PC-3 (cell line): ENCODE results near the gene SNAPC1. TPM values are rescaled to one million over a fixed set of nuclear protein-coding genes. Genes with fewer than 3 reads are reported as not detected.
A peak's percentile ranks its signal among the peaks of the same experiment; 100 is the strongest.
"Not testable (repeated sequence)": the region's sequence is repeated elsewhere in the genome, so short reads cannot be mapped to it uniquely, and the experiment has no call there.

Experiments
- ATAC-seq: fragments of 200-7000 bp; cut with Tn5 transposase; 2 replicates; pipeline ENCODE4 v1.9.1; 2020; ENCODE audit warnings: mild to moderate bottlenecking, moderate library complexity
- BruUV-seq: library from RNA; stranded (reverse); fragments of 400-500 nt; replicated peaks from 2 replicates; lab custom pipeline; 2021; lab: Mats Ljungman, UMichigan
- CTCF ChIA-PET: fragments of 300-600 bp; sonication (Branson Sonifier 250); formaldehyde crosslinking; loops from one replicate; lab custom pipeline; 2022; ENCODE audit warnings: antibody characterized with exemption; lab: Charles Lee
- POLR2A ChIA-PET: fragments of 300-600 bp; sonication (Branson Sonifier 250); formaldehyde crosslinking; loops from one replicate; lab custom pipeline; 2022; ENCODE audit warnings: antibody characterized with exemption; ENCODE audit not compliant: unreplicated experiment; lab: Charles Lee
- DNase-seq: peaks from one replicate; pipeline ENCODE4 v3.0.0-alpha.2; 2015
- H2AFZ ChIP-seq: fragments of 300-600 bp; sonication (generic); 2 replicates; pipeline ENCODE4 v1.6.0; 2016; ENCODE audit warnings: antibody characterized with exemption, low read length
- H3F3A ChIP-seq: fragments of 300-600 bp; sonication (generic); one replicate; pipeline ENCODE4 v1.6.0; 2017; ENCODE audit warnings: antibody characterized with exemption, low read length, control low read depth, mild to moderate bottlenecking; ENCODE audit not compliant: unreplicated experiment
- H3K27ac ChIP-seq: fragments of 300-600 bp; sonication (generic); 2 replicates; pipeline ENCODE4 v1.5.1; 2016; ENCODE audit warnings: mild to moderate bottlenecking, low read length
- H3K27me3 ChIP-seq: fragments of 300-600 bp; sonication (generic); 2 replicates; pipeline ENCODE4 v1.6.1; 2016; ENCODE audit warnings: low read length, mixed read lengths
- H3K36me3 ChIP-seq: fragments of 300-600 bp; sonication (generic); 2 replicates; pipeline ENCODE4 v1.6.1; 2016; ENCODE audit warnings: low read depth, mixed run types, low read length, mixed read lengths
- H3K4me1 ChIP-seq: fragments of 300-600 bp; sonication (generic); 2 replicates; pipeline ENCODE4 v1.5.1; 2016; ENCODE audit warnings: low read length; ENCODE audit not compliant: insufficient read depth
- H3K4me2 ChIP-seq: fragments of 300-600 bp; sonication (generic); 2 replicates; pipeline ENCODE4 v1.6.0; 2016; ENCODE audit warnings: low read length
- H3K4me3 ChIP-seq: fragments of 300-600 bp; sonication (generic); 2 replicates; pipeline ENCODE4 v1.5.1; 2016; ENCODE audit warnings: mild to moderate bottlenecking, low read length, mixed read lengths
- H3K79me2 ChIP-seq: fragments of 300-600 bp; sonication (generic); 2 replicates; pipeline ENCODE4 v1.6.1; 2017; ENCODE audit warnings: low read length, mixed read lengths
- H3K9ac ChIP-seq: fragments of 300-600 bp; sonication (generic); 2 replicates; pipeline ENCODE4 v1.6.0; 2016; ENCODE audit warnings: mild to moderate bottlenecking, low read length
- H3K9me2 ChIP-seq: fragments of 300-600 bp; sonication (generic); replicated peaks from 2 replicates; pipeline ENCODE4 v1.6.1; 2016; ENCODE audit warnings: mixed run types, low read length, mixed read lengths
- H3K9me3 ChIP-seq: fragments of 300-600 bp; sonication (generic); 2 replicates; pipeline ENCODE4 v1.6.1; 2016; ENCODE audit warnings: low read length, mixed read lengths
- H4K20me1 ChIP-seq: fragments of 300-600 bp; sonication (generic); 2 replicates; pipeline ENCODE4 v1.6.1; 2016; ENCODE audit warnings: low read length, mixed read lengths
- CTCF ChIP-seq: fragments of 300-600 bp; sonication (generic); conservative IDR thresholded peaks from 2 replicates; pipeline ENCODE4 v1.5.1; 2017; ENCODE audit warnings: antibody characterized with exemption, low read depth, mild to moderate bottlenecking, low read length
- EZH2 ChIP-seq: fragments of 300-600 bp; sonication (generic); IDR thresholded peaks from one replicate; pipeline ENCODE4 v1.6.1; 2017; ENCODE audit warnings: antibody characterized with exemption, mild to moderate bottlenecking, low read length; ENCODE audit not compliant: unreplicated experiment
- EZH2phosphoT487 ChIP-seq: fragments of 300-600 bp; sonication (generic); IDR thresholded peaks from 2 replicates; pipeline ENCODE4 v1.6.1; 2018; ENCODE audit warnings: mild to moderate bottlenecking, antibody characterized with exemption, low read length, borderline replicate concordance
- intact Hi-C: fragments of 100-400 bp; cut with micrococcal nuclease; formaldehyde crosslinking; loops from 2 replicates; pipeline ENCODE4 v1.9.0; 2023
- total RNA-seq: library from RNA; depleted of rRNA; stranded (reverse); fragments of >200 nt; gene quantifications from 2 replicates; pipeline ENCODE4 v1.2.3, GENCODE V29; 2014

The SNAPC1 gene
- total RNA-seq, 1 experiment from 2014 or later, result 26.7 TPM

- Histone ChIP-seq H3F3A (peaks cover 10% of the 10 kb centered on the region), H3K9me3 (no peaks in the 10 kb centered on the region), H3K27ac (0 out of 2 replicates have a peak overlapping the region, but pooled peaks have one; percentile 1), H3K9me2 (no peaks in the 10 kb centered on the region), H3K4me3 (no peak overlapping the region), H3K36me3 (no peaks in the 10 kb centered on the region), H3K4me1 (peaks cover 41% of the 10 kb centered on the region), H3K79me2 (peaks cover 21% of the 10 kb centered on the region), H3K4me2 (no peak overlapping the region), H2AFZ (no peak overlapping the region), H3K9ac (no peak overlapping the region), H4K20me1 (peaks cover under 1% of the 10 kb centered on the region; the same call in 1 of the 2 replicates), H3K27me3 (no peaks in the 10 kb centered on the region)
- no peak for TF ChIP-seq EZH2phosphoT487
- TF ChIP-seq CTCF, result no peak
- TF ChIP-seq EZH2, result no peak
- ChIA-PET POLR2A (no interaction called here), CTCF (interaction anchor here (0.6 kb wide), 1 partner anchor 372 kb away, joined by 3 read pairs; no protein-coding TSS in a partner anchor)
- ATAC-seq (no peak), DNase-seq (peak; percentile 64)
- no TSS peak for BruUV-seq
- intact Hi-C loops, result loop anchor here (5.0 kb wide), 2 partner anchors 58 to 458 kb away; partner anchors contain the start of gene HIF1A
Observed at GRCh38 chr14:61754627-61755381, 7.4 kb upstream of the SNAPC1 start.

- H3K9me3 ChIP-seq, H3K27me3 ChIP-seq, BruUV-seq, intact Hi-C loops, H2AFZ ChIP-seq, ATAC-seq, DNase-seq, H3K36me3 ChIP-seq, H4K20me1 ChIP-seq, H3F3A ChIP-seq, H3K4me2 ChIP-seq, POLR2A ChIA-PET, H3K4me3 ChIP-seq, H3K9me2 ChIP-seq, H3K9ac ChIP-seq: not testable (repeated sequence)
- Histone ChIP-seq H3K4me1 (peaks cover 36% of the 10 kb centered on the region), H3K79me2 (peaks cover 15% of the 10 kb centered on the region), H3K27ac (peak overlapping the region; percentile 8; the same call in 1 of the 2 replicates)
- CTCF ChIA-PET, result interaction anchor here (0.6 kb wide), 1 partner anchor 372 kb away, joined by 3 read pairs; no protein-coding TSS in a partner anchor
Observed at GRCh38 chr14:61755382-61755742, 6.9 kb upstream of the SNAPC1 start.

- BruUV-seq, result no TSS peak
- H3K27me3 ChIP-seq, result no peaks in the 10 kb centered on the region
- peaks cover 36% of the 10 kb centered on the region for H3K4me1 ChIP-seq
- no peaks in the 10 kb centered on the region for H3K9me2 ChIP-seq
- H3K36me3 ChIP-seq, result no peaks in the 10 kb centered on the region
- H3K9ac ChIP-seq, result no peak overlapping the region
- ATAC-seq (no peak), DNase-seq (no peak)
- H3K27ac ChIP-seq, result no peak overlapping the region
- ChIA-PET POLR2A (no interaction called here), CTCF (no interaction called here)
- no peak overlapping the region for H3K4me2 ChIP-seq
- no peaks in the 10 kb centered on the region for H3K9me3 ChIP-seq
- H4K20me1 ChIP-seq, result no peaks in the 10 kb centered on the region
- peaks cover 5% of the 10 kb centered on the region for H3F3A ChIP-seq
- H3K79me2 ChIP-seq, result peaks cover 10% of the 10 kb centered on the region
- H3K4me3 ChIP-seq, result no peak overlapping the region
- TF ChIP-seq CTCF (no peak), EZH2 (no peak), EZH2phosphoT487 (no peak)
- H2AFZ ChIP-seq, result no peak overlapping the region
- intact Hi-C loops, result no loop called here
Observed at GRCh38 chr14:61756135-61756534, 6.1 kb upstream of the SNAPC1 start.
